ENCODE data around the gene GABRE.
"Not testable (repeated sequence)": the region's sequence is repeated elsewhere in the genome, so short reads cannot be mapped to it uniquely, and the experiment has no call there.

The GABRE gene

GRCh38 chrX:151970027-151970426 is 4.4 kb downstream of the GABRE start:
- DNase-seq (ENCODE audit: low spot score) = no peak

DNA sequence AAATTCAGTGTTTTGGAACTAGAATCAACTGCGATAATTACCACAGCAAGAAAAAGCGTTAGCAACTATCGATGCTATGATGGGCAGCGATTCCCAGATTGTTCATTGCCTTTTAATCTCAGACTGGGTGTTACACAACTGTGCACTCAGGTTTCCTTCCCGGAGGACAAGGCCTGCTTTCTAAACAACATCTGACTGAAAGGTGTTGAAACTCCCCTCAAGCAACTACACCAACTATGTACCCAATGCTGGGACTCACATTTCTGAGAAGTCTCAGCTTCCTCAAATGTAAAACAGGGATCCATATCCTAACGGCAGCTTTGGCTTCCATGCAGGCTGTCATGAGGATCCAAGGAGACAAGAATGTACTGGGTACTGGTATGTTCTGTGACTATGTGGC is 8.2 kb downstream of the GABRE start:
- DNase-seq (ENCODE audit: low spot score) = no peak

DNA sequence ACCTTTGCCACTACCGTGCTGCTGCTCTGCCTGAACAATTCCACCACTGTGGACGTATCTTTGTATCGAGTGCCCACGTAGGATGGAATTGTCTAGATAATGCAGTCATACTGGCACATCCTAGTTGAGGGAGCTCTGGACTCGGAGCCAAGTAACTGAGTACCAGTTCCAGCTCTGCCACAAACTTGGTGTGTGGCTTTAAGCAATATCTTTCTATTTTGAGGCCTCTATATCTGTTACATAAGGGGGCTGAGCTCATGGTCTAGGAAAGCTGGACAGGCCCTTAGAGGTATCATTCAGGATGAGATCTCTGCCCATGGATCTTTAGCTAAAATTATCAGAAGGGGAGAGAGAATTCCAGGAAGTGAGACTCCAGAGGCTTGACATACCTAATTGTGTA is 12.4 kb downstream of the GABRE start:
- no peak for DNase-seq (ENCODE audit: low spot score)

DNA sequence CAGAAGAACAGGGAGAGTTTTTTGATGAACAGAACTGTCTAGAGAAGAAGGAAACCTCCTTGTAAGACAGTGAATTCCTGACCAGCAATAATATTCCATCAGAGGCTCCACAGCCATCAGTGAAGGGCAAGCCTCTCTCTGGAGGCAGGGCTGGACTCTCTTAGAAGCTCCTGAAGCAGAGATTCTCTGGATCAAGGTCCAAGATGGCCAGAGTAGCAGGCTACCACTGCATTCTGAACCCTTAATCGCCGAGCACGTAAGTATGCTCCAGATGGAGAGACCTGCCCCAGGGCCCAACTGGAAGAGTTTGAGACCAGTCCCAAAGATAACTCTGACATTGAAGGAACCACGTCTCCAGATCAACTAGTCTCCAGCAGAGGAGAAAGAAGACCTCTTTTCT is 16.4 kb downstream of the GABRE start:
- DNase-seq (ENCODE audit: low spot score) = no peak

GRCh38 chrX:151954730-151955129 is 19.7 kb downstream of the GABRE start:
- DNase-seq (ENCODE audit: low spot score) = no peak

- no peak for DNase-seq (ENCODE audit: low spot score)
Measured at GRCh38 chrX:151938172-151938571, 36.3 kb downstream of the GABRE start.

GRCh38 chrX:151935358-151935757 is 39.1 kb downstream of the GABRE start:
- no peak for DNase-seq (ENCODE audit: low spot score)

- no peak for DNase-seq (ENCODE audit: low spot score)
Measured at GRCh38 chrX:151929126-151929525, 45.4 kb downstream of the GABRE start.

- DNase-seq (ENCODE audit: low spot score) = no peak
Measured at GRCh38 chrX:151923648-151924047, 50.8 kb downstream of the GABRE start.

GRCh38 chrX:151922692-151923091 is 51.8 kb downstream of the GABRE start:
- no peak for DNase-seq (ENCODE audit: low spot score)

DNA sequence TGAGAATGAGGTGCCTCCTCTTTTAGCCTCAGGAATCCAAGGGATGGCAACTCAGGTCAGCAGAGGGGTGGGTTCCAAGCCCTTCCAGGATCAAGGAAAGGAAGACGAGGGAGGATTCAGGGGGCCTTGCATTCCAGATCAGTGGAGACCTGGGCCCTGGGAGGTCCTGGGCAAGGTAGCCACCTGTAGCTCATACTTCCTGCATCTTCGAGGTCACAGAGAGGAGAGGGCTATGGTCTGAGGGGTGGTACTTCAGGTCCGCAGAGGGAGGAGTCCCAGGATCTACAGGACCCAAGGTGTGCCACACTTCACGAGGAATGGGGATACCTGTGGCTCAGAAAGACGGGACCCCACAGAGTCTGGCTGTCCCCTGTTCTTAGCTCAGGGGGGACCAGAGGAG is 52.6 kb downstream of the GABRE start:
- DNase-seq (ENCODE audit: low spot score) = no peak

DNA sequence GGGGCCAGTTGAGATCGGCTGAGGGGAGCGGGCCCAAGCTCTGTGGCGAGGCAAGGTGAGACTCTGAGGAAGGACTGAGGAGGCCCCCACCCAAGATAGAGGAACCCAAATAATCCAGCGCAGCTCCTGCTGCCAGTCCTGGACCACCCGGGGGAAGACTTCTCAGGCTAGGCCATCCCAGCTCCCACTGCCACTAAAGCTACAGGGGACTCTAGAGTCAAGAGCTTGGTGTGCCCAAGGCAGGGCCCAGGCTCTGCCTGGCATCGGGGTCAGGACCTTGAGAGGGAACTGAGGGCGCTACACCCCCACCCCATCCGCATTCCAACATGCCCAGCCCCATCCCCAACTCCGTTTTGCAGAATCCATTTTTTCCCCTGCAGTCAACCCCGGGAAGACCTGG is 53.2 kb downstream of the GABRE start:
- DNase-seq (ENCODE audit: low spot score) = no peak

DNA sequence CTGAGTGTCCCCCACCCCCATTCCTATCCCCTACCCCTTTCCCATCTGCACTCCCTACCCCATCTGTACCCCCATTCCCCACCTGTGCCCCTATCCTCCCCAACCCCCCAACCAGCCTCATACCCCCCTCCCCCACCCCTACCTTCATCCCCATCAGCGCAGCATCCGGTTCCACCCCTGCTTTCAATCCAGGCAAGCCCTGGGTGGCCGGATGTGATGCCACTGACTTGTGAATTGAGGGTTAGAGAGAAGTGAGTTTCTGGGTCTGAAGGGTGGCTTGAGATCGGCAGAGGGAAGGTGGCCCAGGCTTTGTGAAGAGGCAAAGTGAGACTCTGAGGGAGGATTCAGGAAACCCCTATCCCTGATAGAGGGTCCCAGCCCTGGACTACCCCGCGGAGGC is 53.9 kb downstream of the GABRE start:
- no peak for DNase-seq (ENCODE audit: low spot score)

DNA sequence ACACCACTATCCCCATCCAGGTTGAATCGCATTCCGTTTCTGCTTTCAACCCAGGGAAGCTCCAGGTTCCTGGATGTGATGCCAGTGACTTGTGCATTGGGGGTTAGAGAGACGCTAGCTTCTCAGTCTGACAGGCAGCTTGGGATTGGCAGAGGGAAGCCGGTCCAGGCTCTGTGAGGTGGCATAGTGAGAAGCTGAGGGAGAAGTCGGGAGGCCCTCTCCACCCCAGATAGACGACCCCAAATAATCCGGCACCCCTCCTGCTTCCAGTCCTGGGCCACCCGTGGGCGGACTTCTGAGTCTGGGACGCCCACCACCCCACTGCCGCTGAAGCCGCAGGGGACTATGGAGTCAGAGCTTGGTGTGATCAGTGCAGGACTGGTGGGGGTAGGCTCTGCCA is 54.4 kb downstream of the GABRE start:
- DNase-seq (ENCODE audit: low spot score) = no peak

DNA sequence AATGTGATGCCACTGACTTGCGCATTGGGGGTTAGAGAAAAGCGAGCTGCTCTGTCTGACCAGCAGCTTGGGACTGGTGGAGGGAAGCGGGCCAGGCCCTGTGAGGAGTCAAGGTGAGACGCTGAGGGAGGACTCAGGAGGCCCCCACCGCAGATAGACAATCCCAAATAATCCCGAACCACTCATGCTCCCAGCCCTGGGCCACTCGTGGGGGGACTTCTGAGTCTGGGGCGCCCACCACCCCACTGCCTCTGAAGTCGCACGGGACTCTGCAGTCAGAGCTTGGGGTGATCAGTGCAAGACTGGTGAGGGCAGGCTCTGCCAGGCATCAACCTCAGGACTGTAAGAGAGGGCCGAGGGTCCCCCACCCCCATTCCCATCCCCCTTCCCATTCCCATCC is 54.9 kb downstream of the GABRE start:
- no peak for DNase-seq (ENCODE audit: low spot score)

GRCh38 chrX:151918736-151919135 is 55.7 kb downstream of the GABRE start:
- DNase-seq (ENCODE audit: low spot score) = not testable (repeated sequence)

DNA sequence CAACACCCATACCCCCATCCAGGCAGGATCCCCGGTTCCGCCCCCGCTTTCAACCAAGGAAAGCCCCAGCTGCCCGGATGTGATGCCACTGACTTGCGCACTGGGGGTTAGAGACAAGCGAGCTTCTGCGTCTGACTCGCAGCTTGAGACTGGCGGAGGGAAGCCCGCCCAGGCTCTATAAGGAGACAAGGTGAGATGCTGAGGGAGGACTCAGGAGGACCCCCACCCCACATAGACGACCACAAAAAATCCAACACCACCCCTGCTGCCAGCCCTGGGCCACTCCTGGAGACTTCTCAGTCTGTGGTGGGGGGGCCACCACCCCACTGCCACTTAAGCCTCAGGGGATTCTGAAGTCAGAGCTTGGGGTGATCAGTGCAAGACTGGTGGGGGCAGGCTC is 61.7 kb downstream of the GABRE start, which contains the start of gene MAGEA4:
Gene MAGEA4, plus strand, starts transcription at position 110 of the 400 bp plus-strand sequence. CDS start 10,776 bp downstream, outside the sequence.
- DNase-seq (ENCODE audit: low spot score) = no peak

- DNase-seq (ENCODE audit: low spot score) = no peak
Measured at GRCh38 chrX:151912221-151912620, 62.3 kb downstream of the GABRE start.

- DNase-seq (ENCODE audit: low spot score) = no peak
Measured at GRCh38 chrX:151904989-151905388, 69.5 kb downstream of the GABRE start.

Measured in SK-N-DZ (cell line).